GM12875 (cell line): ENCODE data around the gene ACP5.
A peak's percentile ranks its signal among the peaks of the same experiment; 100 is the strongest.

Source experiments
- H3K4me3 ChIP-seq: one replicate; pipeline ENCODE4 v1.5.1; 2011; ENCODE audit warnings: low read depth, low read length, control low read depth
- TF ChIP-seq, protein P1 (sequence below): IDR thresholded peaks from 2 replicates; pipeline ENCODE4 v1.5.1; 2011; ENCODE audit warnings: low read depth, mild to moderate bottlenecking, control low read depth, inconsistent platforms, low read length, moderate library complexity, borderline replicate concordance; ENCODE audit not compliant: insufficient read depth

ACP5 gene

GRCh38 chr19:11594084-11594483 is 16.6 kb upstream of the ACP5 start:
- H3K4me3 ChIP-seq, result no peak overlapping the region
- TF ChIP-seq, protein P1, sequence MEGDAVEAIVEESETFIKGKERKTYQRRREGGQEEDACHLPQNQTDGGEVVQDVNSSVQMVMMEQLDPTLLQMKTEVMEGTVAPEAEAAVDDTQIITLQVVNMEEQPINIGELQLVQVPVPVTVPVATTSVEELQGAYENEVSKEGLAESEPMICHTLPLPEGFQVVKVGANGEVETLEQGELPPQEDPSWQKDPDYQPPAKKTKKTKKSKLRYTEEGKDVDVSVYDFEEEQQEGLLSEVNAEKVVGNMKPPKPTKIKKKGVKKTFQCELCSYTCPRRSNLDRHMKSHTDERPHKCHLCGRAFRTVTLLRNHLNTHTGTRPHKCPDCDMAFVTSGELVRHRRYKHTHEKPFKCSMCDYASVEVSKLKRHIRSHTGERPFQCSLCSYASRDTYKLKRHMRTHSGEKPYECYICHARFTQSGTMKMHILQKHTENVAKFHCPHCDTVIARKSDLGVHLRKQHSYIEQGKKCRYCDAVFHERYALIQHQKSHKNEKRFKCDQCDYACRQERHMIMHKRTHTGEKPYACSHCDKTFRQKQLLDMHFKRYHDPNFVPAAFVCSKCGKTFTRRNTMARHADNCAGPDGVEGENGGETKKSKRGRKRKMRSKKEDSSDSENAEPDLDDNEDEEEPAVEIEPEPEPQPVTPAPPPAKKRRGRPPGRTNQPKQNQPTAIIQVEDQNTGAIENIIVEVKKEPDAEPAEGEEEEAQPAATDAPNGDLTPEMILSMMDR, result no peak

DNA sequence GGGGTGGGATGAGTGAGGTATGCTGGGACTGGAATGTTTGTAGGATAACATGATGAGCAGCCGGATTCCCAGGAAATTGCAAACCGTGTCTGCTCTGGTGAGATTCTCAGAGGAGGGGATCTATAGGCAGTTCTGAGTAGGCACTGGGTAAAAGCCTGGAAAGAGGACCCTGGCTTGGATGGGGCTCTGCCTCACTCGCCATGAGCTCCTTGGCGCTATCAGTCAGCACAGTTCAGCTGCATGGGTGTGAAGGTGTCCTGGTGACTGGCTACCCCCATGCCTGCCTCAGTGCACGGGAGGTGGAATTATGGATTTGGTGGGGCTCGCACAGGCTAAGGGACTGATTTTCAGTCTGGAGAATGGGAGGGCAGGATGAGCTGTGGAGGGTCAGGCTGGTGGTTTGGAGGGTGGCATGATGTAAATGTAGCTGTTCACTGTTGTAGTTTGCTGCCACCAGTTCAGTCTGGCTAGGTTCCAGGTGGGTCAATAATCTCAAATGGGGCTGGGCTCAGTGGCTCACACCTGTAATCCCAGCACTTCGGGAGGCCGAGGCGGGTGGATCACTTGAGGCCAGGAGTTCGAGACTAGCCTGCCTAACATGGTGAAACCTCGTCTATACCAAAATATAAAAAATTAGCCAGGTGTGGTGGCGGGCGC is 10.7 kb upstream of the ACP5 start:
- H3K4me3 ChIP-seq, result no peak overlapping the region
- TF ChIP-seq, protein P1, result no peak

DNA sequence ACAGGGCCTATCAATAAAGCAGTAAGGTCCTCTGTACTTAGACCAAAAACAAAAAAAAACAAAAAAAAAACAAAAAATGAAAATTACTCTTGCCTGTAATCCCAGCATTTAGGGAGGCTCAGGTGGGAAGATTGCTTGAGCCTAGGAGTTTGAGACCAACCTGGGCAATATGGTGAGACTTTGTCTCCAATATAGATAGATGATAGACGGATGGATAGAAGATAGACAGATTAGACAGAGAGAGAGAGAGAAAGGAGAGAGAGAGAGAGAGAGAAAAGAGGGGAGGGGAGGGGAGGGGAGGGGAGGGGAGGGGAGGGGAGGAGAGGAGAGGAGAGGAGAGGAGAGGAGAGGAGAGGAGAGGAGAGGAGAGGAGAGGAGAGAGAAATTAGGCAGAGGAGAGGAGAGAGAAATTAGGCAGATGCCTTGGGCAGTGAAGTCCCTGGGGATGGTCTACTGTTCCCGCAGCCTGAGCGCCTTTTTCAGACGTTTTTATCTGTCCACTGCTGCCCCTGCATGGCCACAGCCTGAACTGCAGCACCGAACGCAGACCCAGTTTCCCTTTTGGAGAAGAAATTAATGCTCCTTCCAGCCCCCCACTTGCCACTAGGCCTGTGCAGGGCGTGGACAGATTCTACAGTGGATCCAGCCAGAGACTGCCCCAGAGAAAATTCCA is 10.0 kb upstream of the ACP5 start:
- TF ChIP-seq, protein P1, result peak; percentile 87
- H3K4me3 ChIP-seq, result no peak overlapping the region

- TF ChIP-seq, protein P1, result no peak
- no peak overlapping the region for H3K4me3 ChIP-seq
Measured at GRCh38 chr19:11586331-11586730, 8.9 kb upstream of the ACP5 start.

DNA sequence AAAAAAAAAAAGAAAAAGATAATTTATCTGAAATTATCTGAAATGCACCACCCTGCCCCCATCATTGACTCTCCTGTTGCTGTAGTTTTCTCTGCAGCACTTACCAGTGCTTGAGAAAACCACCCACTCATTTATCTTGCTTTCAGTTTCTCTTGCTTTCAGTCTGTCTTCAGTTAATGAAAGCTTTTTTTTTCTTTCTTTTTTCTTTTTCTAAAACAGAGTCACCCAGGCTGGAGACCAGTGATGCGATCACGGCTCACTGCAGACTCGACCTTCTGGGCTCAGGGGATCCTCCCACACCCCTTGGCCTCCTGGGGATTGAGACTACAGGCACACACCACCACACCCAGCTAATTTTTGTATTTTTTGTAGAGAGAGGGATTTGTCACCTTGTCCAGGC is 4.3 kb upstream of the ACP5 start:
- H3K4me3 ChIP-seq, result no peak overlapping the region
- TF ChIP-seq, protein P1, result no peak

- no peak overlapping the region for H3K4me3 ChIP-seq
- TF ChIP-seq, protein P1, result no peak
Measured at GRCh38 chr19:11580116-11580515, 2.7 kb upstream of the ACP5 start.

GRCh38 chr19:11578258-11579142 is 1.1 kb upstream of the ACP5 start:
- TF ChIP-seq, protein P1, result no peak
- H3K4me3 ChIP-seq, result peak overlapping the region; percentile 52
